Panc1 (cell line): Measurements from ENCODE around the gene PGC. TPM values are rescaled to one million over a fixed set of nuclear protein-coding genes. Genes with fewer than 3 reads are reported as not detected.

ENCODE experiments used
- ATAC-seq: fragments of 200-7000 bp; cut with Tn5 transposase; 2 replicates; pipeline ENCODE4 v1.9.1; 2020; ENCODE audit warnings: mild to moderate bottlenecking, moderate library complexity
- BruUV-seq: library from RNA; stranded (reverse); fragments of 400-500 nt; replicated peaks from 2 replicates; lab custom pipeline; 2021; lab: Mats Ljungman, UMichigan
- CTCF ChIA-PET: fragments of 300-600 bp; sonication (Branson Sonifier 250); formaldehyde crosslinking; loops from one replicate; lab custom pipeline; 2022; ENCODE audit warnings: antibody characterized with exemption; lab: Charles Lee
- POLR2A ChIA-PET: fragments of 300-600 bp; sonication (Branson Sonifier 250); formaldehyde crosslinking; loops from one replicate; lab custom pipeline; 2022; ENCODE audit warnings: antibody characterized with exemption; lab: Charles Lee
- DNase-seq: peaks from one replicate; pipeline ENCODE4 v3.0.0-alpha.2; 2010; ENCODE audit warnings: low read depth, low spot score
- H3K27ac ChIP-seq: 2 replicates; pipeline ENCODE4 v1.5.1; 2011; ENCODE audit warnings: mild to moderate bottlenecking, low read length, inconsistent platforms
- H3K27me3 ChIP-seq: fragments of 200-500 bp; sonication (Bioruptor generic); 2 replicates; pipeline ENCODE4 v1.6.0; 2014; ENCODE audit warnings: low read length, inconsistent platforms; ENCODE audit not compliant: control insufficient read depth, insufficient read depth
- H3K36me3 ChIP-seq: fragments of 200-500 bp; sonication (Bioruptor generic); 2 replicates; pipeline ENCODE4 v1.5.1; 2014; ENCODE audit warnings: inconsistent platforms, mild to moderate bottlenecking, low read length, moderate library complexity; ENCODE audit not compliant: control insufficient read depth, insufficient read depth
- H3K4me1 ChIP-seq: 2 replicates; pipeline ENCODE4 v1.5.1; 2011; ENCODE audit warnings: inconsistent platforms, mild to moderate bottlenecking, low read length, moderate library complexity; ENCODE audit not compliant: control insufficient read depth, insufficient read depth
- H3K4me3 ChIP-seq, 2 experiments: 2 replicates each; pipeline ENCODE4 v1.5.1; 2011 to 2012; ENCODE audit warnings: low read depth in 2 of 2, low read length in 2 of 2, mild to moderate bottlenecking in 2 of 2, inconsistent platforms in 1 of 2, moderate library complexity in 1 of 2
- H3K9me3 ChIP-seq: fragments of 200-500 bp; sonication (Bioruptor generic); 2 replicates; pipeline ENCODE4 v1.5.1; 2014; ENCODE audit warnings: low read depth, mild to moderate bottlenecking, inconsistent platforms, low read length, moderate library complexity; ENCODE audit not compliant: control insufficient read depth, insufficient read depth
- POLR2AphosphoS5 ChIP-seq: IDR thresholded peaks from 2 replicates; pipeline ENCODE4 v1.6.1; 2012; ENCODE audit warnings: mild to moderate bottlenecking, low read depth, low read length, moderate library complexity
- SIN3A ChIP-seq: IDR thresholded peaks from 2 replicates; pipeline ENCODE4 v1.6.1; 2012; ENCODE audit warnings: low read depth, mild to moderate bottlenecking, low read length, moderate library complexity, borderline replicate concordance; ENCODE audit not compliant: insufficient read depth
- TCF7L2 ChIP-seq: IDR thresholded peaks from 2 replicates; pipeline ENCODE4 v1.6.1; 2011; ENCODE audit warnings: mild to moderate bottlenecking, low read depth, low read length, inconsistent platforms
- in situ Hi-C: cut with HindIII; loops from 2 replicates; pipeline ENCODE4 v1.10.0; 2016; ENCODE audit warnings: low sequenced_read_pairs, low pct_unique_long_range_greater_than_20kb
- intact Hi-C: fragments of 100-400 bp; cut with micrococcal nuclease; formaldehyde crosslinking; loops from one replicate; pipeline ENCODE4 v1.10.0; 2022; ENCODE audit not compliant: unreplicated experiment
- total RNA-seq: library from RNA; stranded (reverse); gene quantifications from one replicate; pipeline ENCODE4 v1.2.1, GENCODE V29; 2021; ENCODE audit not compliant: unreplicated experiment
- TF ChIP-seq, protein P1 (sequence below), 2 experiments: IDR thresholded peaks; 2 replicates each; pipeline ENCODE4 v1.6.1; 2011 to 2012; ENCODE audit warnings: low read depth in 2 of 2, control low read depth in 1 of 2, low read length in 1 of 2, mild to moderate bottlenecking in 1 of 2, moderate library complexity in 1 of 2; ENCODE audit not compliant: insufficient read depth in 1 of 2
- TF ChIP-seq, protein P2 (sequence below): fragments of 450-650 bp; IDR thresholded peaks from 2 replicates; pipeline ENCODE4 v1.5.1; 2017; ENCODE audit warnings: mild to moderate bottlenecking

Gene PGC
- total RNA-seq, 1 experiment from 2014 or later = 0.18 TPM

DNA sequence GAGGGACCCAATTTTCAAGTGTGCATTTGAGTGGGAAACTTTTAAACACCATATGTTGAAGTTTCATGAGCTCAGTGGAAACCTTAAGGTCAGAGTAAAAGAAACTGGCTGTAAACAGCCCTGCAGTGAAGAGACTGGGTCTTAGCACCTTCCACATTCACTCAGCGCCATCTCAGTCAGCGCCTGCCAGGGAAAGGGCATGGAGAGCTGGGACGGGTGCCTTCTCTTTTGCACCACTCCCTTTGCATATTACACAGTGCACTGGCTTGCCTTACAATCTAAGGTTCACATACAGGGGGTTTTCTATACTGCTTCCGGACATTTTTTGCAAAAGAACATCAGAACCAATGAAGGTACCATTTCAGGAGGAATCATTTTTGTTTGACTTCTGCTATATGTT lies 44.8 kb upstream of the PGC start:
- BruUV-seq = no TSS peak
- intact Hi-C loops = no loop called here
- ChIA-PET CTCF (no interaction called here), POLR2A (interaction anchor here (0.6 kb wide), 2 partner anchors 261 to 266 kb away, joined by 10 to 11 read pairs; no protein-coding TSS in a partner anchor)
- no peak overlapping the region for H3K4me3 ChIP-seq
- TF ChIP-seq, protein P1, sequence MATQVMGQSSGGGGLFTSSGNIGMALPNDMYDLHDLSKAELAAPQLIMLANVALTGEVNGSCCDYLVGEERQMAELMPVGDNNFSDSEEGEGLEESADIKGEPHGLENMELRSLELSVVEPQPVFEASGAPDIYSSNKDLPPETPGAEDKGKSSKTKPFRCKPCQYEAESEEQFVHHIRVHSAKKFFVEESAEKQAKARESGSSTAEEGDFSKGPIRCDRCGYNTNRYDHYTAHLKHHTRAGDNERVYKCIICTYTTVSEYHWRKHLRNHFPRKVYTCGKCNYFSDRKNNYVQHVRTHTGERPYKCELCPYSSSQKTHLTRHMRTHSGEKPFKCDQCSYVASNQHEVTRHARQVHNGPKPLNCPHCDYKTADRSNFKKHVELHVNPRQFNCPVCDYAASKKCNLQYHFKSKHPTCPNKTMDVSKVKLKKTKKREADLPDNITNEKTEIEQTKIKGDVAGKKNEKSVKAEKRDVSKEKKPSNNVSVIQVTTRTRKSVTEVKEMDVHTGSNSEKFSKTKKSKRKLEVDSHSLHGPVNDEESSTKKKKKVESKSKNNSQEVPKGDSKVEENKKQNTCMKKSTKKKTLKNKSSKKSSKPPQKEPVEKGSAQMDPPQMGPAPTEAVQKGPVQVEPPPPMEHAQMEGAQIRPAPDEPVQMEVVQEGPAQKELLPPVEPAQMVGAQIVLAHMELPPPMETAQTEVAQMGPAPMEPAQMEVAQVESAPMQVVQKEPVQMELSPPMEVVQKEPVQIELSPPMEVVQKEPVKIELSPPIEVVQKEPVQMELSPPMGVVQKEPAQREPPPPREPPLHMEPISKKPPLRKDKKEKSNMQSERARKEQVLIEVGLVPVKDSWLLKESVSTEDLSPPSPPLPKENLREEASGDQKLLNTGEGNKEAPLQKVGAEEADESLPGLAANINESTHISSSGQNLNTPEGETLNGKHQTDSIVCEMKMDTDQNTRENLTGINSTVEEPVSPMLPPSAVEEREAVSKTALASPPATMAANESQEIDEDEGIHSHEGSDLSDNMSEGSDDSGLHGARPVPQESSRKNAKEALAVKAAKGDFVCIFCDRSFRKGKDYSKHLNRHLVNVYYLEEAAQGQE (IDR thresholded peaks at IDR 0.05; ENCODE audit: insufficient read depth in 1 of 2, low read depth in 2 of 2, low read length in 1 of 2) = no peak
- TF ChIP-seq POLR2AphosphoS5 = 0 out of 2 replicates have a peak, but pooled peaks have one; percentile 7
- H3K4me1 ChIP-seq = peaks cover 4% of the 10 kb centered on the region; the same call in 1 of the 2 replicates
- no peak for DNase-seq
- in situ Hi-C loops = no loop called here
- H3K9me3 ChIP-seq = no peaks in the 10 kb centered on the region
- H3K27me3 ChIP-seq = no peaks in the 10 kb centered on the region
- ATAC-seq = no peak
- no peak overlapping the region for H3K27ac ChIP-seq
- peaks cover 20% of the 10 kb centered on the region for H3K36me3 ChIP-seq

DNA sequence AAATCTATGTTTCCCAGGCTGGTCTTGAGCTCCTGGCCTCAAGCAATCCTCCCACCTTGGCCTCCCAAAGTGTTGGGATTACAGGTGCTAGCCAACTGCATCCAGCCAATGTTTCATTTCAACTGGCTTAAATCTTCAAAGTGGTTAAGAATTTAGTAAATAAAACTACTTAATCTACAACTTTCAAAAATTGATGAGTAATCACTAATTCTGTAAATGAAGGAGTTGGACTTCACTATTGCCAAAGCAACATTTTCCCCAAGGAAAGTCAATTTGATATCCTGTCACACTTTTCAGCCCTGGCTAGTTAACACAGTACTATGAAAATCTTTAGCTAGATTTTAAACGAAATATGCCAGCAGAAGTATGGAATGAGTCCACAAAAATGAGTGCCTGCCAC lies 44.1 kb upstream of the PGC start:
- Histone ChIP-seq H3K4me3 (no peak overlapping the region), H3K27me3 (no peaks in the 10 kb centered on the region), H3K4me1 (peaks cover 4% of the 10 kb centered on the region; the same call in 1 of the 2 replicates), H3K36me3 (peaks cover 20% of the 10 kb centered on the region), H3K9me3 (no peaks in the 10 kb centered on the region), H3K27ac (no peak overlapping the region)
- TF ChIP-seq TCF7L2 (no peak), SIN3A (no peak), POLR2AphosphoS5 (no peak)
- TF ChIP-seq, protein P2, sequence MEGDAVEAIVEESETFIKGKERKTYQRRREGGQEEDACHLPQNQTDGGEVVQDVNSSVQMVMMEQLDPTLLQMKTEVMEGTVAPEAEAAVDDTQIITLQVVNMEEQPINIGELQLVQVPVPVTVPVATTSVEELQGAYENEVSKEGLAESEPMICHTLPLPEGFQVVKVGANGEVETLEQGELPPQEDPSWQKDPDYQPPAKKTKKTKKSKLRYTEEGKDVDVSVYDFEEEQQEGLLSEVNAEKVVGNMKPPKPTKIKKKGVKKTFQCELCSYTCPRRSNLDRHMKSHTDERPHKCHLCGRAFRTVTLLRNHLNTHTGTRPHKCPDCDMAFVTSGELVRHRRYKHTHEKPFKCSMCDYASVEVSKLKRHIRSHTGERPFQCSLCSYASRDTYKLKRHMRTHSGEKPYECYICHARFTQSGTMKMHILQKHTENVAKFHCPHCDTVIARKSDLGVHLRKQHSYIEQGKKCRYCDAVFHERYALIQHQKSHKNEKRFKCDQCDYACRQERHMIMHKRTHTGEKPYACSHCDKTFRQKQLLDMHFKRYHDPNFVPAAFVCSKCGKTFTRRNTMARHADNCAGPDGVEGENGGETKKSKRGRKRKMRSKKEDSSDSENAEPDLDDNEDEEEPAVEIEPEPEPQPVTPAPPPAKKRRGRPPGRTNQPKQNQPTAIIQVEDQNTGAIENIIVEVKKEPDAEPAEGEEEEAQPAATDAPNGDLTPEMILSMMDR = no peak
- TF ChIP-seq, protein P1 (IDR thresholded peaks at IDR 0.05; ENCODE audit: insufficient read depth in 1 of 2, low read depth in 2 of 2, low read length in 1 of 2) = no peak
- no TSS peak for BruUV-seq
- POLR2A ChIA-PET = interaction anchor here (0.6 kb wide), 3 partner anchors 109 to 265 kb away, joined by 6 to 11 read pairs (median 10); no protein-coding TSS in a partner anchor
- in situ Hi-C loops = no loop called here
- intact Hi-C loops = no loop called here
- DNase-seq = no peak
- ATAC-seq = no peak
- CTCF ChIA-PET = no interaction called here
